ENCODE results near the gene ZFPM1.

ZFPM1 gene

DNA sequence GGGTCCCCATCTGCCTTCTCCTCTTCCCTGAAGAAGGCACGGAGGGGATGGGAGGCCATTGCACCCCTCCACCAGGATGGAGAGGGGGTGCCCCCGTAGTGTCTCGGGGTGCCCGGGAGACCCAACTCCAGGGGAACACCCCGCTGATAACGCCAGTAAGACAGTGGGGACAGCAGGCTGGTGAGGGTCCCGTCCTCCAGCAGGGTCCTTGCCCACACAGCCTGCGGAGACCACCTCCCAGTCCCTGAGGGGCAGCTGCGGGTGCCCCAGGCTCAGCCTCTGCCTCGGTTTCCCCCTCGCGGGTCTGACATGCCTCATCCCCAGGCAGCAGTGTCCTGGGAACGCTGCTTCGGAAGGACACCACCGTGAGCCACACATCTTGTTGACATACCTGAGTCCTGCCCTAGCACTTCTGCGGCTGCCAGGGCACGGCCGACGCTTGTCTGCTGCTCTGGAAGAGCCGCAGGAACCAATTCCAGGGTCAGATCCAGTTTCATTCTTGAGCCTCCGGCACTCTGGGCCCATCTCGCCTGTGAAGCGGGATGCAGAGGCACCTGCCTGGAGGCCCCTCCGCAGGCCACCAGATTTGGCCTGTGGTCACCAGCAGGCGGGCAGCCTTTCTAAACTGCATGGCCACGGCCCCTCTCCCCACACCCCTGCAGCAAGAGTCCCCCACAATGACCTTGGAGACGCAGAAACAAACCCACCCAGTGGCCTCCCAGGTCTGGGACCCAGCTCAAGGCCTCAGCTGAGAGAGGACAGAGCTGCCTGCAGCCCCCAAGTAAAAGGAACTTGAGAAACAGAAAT is 77.2 kb downstream of the ZFPM1 start:
- Histone ChIP-seq H3K4me1 (ENCODE audit: control insufficient read depth in 5 of 5, insufficient read depth in 5 of 5, low read length in 5 of 5) (peaks cover 2 to 47% (median 34%) of the 10 kb centered on the region in 5 donors), H3K27me3 (ENCODE audit: control insufficient read depth in 5 of 5, insufficient read depth in 4 of 5, low read length in 5 of 5) (peaks cover 0 to 18% (median 12%) of the 10 kb centered on the region in 5 donors), H3K27ac (ENCODE audit: low read depth, low read length) (no peak overlapping the region), H3K36me3 (ENCODE audit: control insufficient read depth in 5 of 5, insufficient read depth in 5 of 5, low read length in 5 of 5) (peaks cover 0 to 7% (median 0%) of the 10 kb centered on the region in 5 donors), H3K9me3 (ENCODE audit: control insufficient read depth in 5 of 5, low read length in 5 of 5) (no peaks in the 10 kb centered on the region), H3K9ac (ENCODE audit: low read length in 5 of 5) (no peak overlapping the region), H3K4me3 (ENCODE audit: low read depth in 1 of 5, low read length in 5 of 5) (no peak overlapping the region)

DNA sequence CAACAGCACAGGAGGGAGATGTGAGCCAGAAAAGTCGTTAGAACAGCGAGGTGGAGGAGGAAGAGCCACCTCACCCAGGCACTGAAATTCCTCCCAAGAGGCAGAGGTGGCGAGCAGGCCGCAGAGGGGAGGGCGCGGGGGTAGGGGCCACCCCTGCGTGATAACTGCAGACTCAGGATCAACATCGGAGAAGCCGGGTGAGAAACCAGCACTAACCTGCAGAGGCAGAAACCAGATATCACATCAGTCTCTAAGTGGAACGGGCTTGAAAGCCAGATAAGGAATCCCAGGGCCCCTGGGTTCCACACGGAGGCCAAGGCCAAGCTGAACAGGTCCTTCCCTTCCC is 77.8 kb downstream of the ZFPM1 start:
- no peak overlapping the region for H3K9ac ChIP-seq (ENCODE audit: low read length in 5 of 5)
- H3K4me3 ChIP-seq (ENCODE audit: low read depth in 1 of 5, low read length in 5 of 5) = no peak overlapping the region
- H3K27ac ChIP-seq (ENCODE audit: low read depth, low read length) = no peak overlapping the region
- H3K36me3 ChIP-seq (ENCODE audit: control insufficient read depth in 5 of 5, insufficient read depth in 5 of 5, low read length in 5 of 5) = peaks cover 0 to 7% (median 0%) of the 10 kb centered on the region in 5 donors
- no peaks in the 10 kb centered on the region for H3K9me3 ChIP-seq (ENCODE audit: control insufficient read depth in 5 of 5, low read length in 5 of 5)
- peaks cover 0 to 13% (median 10%) of the 10 kb centered on the region in 5 donors for H3K27me3 ChIP-seq (ENCODE audit: control insufficient read depth in 5 of 5, insufficient read depth in 4 of 5, low read length in 5 of 5)
- peaks cover 2 to 45% (median 32%) of the 10 kb centered on the region in 5 donors for H3K4me1 ChIP-seq (ENCODE audit: control insufficient read depth in 5 of 5, insufficient read depth in 5 of 5, low read length in 5 of 5)

DNA sequence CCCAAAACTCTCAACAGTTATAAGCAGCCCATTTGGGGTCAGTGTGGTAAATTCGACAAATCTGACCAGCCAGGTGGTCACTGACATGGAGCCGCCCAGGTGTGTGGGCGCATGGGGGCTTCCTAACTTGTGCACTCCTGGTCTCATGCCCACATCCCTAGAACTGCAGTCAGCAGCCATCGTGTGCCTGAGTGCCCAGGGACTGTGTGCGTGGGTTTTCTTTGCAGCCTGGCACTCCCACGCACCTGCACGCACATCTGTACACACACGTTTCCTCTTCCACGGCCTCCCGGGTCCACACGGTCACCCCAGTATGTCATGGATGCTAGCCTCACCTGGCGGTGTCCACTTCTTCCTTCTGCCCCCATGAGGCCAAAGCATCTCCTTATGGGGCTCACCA is 78.3 kb downstream of the ZFPM1 start:
- no peak overlapping the region for H3K27ac ChIP-seq (ENCODE audit: low read depth, low read length)
- peaks cover 0 to 7% (median 0%) of the 10 kb centered on the region in 5 donors for H3K36me3 ChIP-seq (ENCODE audit: control insufficient read depth in 5 of 5, insufficient read depth in 5 of 5, low read length in 5 of 5)
- no peak overlapping the region for H3K4me3 ChIP-seq (ENCODE audit: low read depth in 1 of 5, low read length in 5 of 5)
- peaks cover 0 to 8% (median 6%) of the 10 kb centered on the region in 5 donors for H3K27me3 ChIP-seq (ENCODE audit: control insufficient read depth in 5 of 5, insufficient read depth in 4 of 5, low read length in 5 of 5)
- H3K9ac ChIP-seq (ENCODE audit: low read length in 5 of 5) = no peak overlapping the region
- peaks cover 2 to 40% (median 26%) of the 10 kb centered on the region in 5 donors for H3K4me1 ChIP-seq (ENCODE audit: control insufficient read depth in 5 of 5, insufficient read depth in 5 of 5, low read length in 5 of 5)
- no peaks in the 10 kb centered on the region for H3K9me3 ChIP-seq (ENCODE audit: control insufficient read depth in 5 of 5, low read length in 5 of 5)

DNA sequence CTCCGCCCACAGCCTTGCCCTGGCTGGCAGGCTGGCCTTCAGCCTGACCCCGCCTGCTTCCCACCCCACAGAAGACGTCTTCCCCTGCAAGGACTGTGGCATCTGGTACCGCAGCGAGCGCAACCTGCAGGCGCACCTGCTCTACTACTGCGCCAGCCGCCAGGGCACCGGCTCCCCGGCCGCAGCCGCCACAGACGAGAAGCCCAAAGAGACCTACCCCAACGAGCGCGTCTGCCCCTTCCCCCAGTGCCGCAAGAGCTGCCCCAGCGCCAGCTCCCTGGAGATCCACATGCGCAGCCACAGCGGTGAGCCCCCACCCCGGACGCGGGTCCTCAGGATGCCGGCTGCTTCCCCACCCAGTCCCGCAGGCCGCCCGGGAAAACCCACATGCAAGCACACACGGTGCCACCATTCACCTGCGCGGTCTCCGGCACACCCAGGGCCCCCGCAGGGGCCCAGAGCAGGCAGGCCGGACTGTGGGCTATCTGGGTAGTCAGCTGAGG is 78.9 kb downstream of the ZFPM1 start:
- Histone ChIP-seq H3K27me3 (ENCODE audit: control insufficient read depth in 5 of 5, insufficient read depth in 4 of 5, low read length in 5 of 5) (peaks cover 0 to 6% (median 5%) of the 10 kb centered on the region in 5 donors), H3K9me3 (ENCODE audit: control insufficient read depth in 5 of 5, low read length in 5 of 5) (no peaks in the 10 kb centered on the region), H3K4me1 (ENCODE audit: control insufficient read depth in 5 of 5, insufficient read depth in 5 of 5, low read length in 5 of 5) (peaks cover 2 to 34% (median 25%) of the 10 kb centered on the region in 5 donors), H3K9ac (ENCODE audit: low read length in 5 of 5) (no peak overlapping the region), H3K27ac (ENCODE audit: low read depth, low read length) (no peak overlapping the region), H3K4me3 (ENCODE audit: low read depth in 1 of 5, low read length in 5 of 5) (no peak overlapping the region), H3K36me3 (ENCODE audit: control insufficient read depth in 5 of 5, insufficient read depth in 5 of 5, low read length in 5 of 5) (peaks cover 0 to 7% (median 0%) of the 10 kb centered on the region in 5 donors)

DNA sequence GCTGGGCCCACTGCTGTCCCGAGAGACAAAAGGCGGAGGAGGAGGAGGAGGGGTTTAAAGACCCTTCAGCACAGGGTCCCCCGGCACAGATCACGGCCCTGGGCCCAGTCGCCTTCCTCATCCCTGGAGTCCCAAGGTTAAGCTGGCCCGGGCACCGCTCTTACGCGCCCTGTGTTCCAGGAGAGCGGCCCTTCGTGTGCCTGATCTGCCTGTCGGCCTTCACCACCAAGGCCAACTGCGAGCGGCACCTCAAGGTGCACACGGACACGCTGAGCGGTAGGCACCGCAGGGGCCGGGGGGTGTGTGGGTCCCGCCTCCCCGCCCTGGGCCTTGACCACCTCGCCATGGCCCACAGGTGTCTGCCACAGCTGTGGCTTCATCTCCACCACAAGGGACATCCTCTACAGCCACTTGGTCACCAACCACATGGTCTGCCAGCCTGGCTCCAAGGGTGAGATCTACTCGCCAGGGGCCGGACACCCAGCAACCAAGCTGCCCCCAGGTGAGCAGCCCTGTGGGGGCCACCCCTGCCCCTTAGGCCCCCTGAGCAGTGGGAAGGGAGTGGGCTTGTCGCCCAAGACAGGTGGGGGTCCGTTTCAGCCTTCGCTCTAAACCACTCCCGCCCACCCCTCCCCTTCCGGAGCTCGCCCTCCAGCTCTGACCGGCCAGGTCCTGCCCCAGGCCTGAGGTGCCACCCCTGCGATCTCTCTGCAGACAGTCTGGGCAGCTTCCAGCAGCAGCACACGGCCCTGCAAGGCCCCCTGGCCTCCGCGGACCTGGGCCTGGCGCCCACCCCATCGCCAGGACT is 79.6 kb downstream of the ZFPM1 start:
- Histone ChIP-seq H3K27me3 (ENCODE audit: control insufficient read depth in 5 of 5, insufficient read depth in 4 of 5, low read length in 5 of 5) (peaks cover 0 to 5% (median 4%) of the 10 kb centered on the region in 5 donors), H3K27ac (ENCODE audit: low read depth, low read length) (no peak overlapping the region), H3K9me3 (ENCODE audit: control insufficient read depth in 5 of 5, low read length in 5 of 5) (no peaks in the 10 kb centered on the region), H3K4me3 (ENCODE audit: low read depth in 1 of 5, low read length in 5 of 5) (peak overlapping the region in 2 of 5 donors; percentile 43 to 57), H3K4me1 (ENCODE audit: control insufficient read depth in 5 of 5, insufficient read depth in 5 of 5, low read length in 5 of 5) (peaks cover 2 to 27% (median 20%) of the 10 kb centered on the region in 5 donors), H3K9ac (ENCODE audit: low read length in 5 of 5) (no peak overlapping the region), H3K36me3 (ENCODE audit: control insufficient read depth in 5 of 5, insufficient read depth in 5 of 5, low read length in 5 of 5) (peaks cover 0 to 7% (median 0%) of the 10 kb centered on the region in 5 donors)

DNA sequence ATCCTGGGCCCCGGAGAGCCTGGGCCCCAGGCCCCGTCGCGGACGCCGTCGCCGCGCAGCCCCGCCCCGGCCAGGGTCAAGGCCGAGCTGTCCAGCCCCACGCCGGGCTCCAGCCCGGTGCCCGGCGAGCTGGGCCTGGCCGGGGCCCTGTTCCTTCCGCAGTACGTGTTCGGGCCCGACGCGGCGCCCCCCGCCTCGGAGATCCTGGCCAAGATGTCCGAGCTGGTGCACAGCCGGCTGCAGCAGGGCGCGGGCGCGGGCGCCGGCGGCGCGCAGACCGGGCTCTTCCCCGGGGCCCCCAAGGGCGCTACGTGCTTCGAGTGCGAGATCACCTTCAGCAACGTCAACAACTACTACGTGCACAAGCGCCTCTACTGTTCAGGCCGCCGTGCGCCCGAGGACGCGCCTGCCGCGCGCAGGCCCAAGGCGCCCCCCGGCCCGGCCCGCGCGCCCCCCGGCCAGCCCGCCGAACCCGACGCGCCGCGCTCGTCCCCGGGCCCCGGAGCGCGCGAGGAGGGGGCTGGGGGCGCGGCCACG is 80.4 kb downstream of the ZFPM1 start:
- H3K9ac ChIP-seq (ENCODE audit: low read length in 5 of 5) = peak overlapping the region in 1 of 5 donors; percentile 11
- no peak overlapping the region for H3K27ac ChIP-seq (ENCODE audit: low read depth, low read length)
- H3K9me3 ChIP-seq (ENCODE audit: control insufficient read depth in 5 of 5, low read length in 5 of 5) = no peaks in the 10 kb centered on the region
- peaks cover 2 to 24% (median 18%) of the 10 kb centered on the region in 5 donors for H3K4me1 ChIP-seq (ENCODE audit: control insufficient read depth in 5 of 5, insufficient read depth in 5 of 5, low read length in 5 of 5)
- H3K4me3 ChIP-seq (ENCODE audit: low read depth in 1 of 5, low read length in 5 of 5) = peak overlapping the region in 4 of 5 donors; percentile 22 to 57 (median 42)
- peaks cover 0 to 7% (median 0%) of the 10 kb centered on the region in 5 donors for H3K36me3 ChIP-seq (ENCODE audit: control insufficient read depth in 5 of 5, insufficient read depth in 5 of 5, low read length in 5 of 5)
- H3K27me3 ChIP-seq (ENCODE audit: control insufficient read depth in 5 of 5, insufficient read depth in 4 of 5, low read length in 5 of 5) = peaks cover 4 to 10% (median 7%) of the 10 kb centered on the region in 5 donors

DNA sequence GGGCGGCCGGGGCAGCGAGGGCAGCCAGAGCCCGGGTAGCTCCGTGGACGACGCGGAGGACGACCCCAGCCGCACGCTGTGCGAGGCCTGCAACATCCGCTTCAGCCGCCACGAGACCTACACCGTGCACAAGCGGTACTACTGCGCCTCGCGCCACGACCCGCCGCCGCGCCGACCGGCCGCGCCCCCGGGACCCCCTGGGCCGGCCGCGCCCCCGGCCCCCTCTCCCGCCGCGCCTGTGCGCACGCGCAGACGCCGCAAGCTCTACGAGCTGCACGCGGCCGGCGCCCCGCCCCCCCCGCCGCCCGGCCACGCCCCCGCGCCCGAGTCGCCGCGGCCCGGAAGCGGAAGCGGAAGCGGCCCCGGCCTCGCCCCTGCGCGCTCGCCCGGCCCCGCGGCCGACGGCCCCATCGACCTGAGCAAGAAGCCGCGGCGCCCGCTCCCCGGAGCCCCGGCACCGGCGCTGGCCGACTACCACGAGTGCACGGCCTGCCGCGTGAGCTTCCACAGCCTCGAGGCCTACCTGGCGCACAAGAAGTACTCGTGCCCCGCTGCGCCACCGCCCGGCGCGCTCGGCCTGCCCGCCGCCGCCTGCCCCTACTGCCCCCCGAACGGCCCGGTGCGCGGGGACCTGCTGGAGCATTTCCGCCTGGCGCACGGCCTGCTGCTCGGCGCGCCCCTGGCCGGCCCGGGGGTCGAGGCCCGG is 81.0 kb downstream of the ZFPM1 start:
- H3K27me3 ChIP-seq (ENCODE audit: control insufficient read depth in 5 of 5, insufficient read depth in 4 of 5, low read length in 5 of 5) = peaks cover 8 to 16% (median 13%) of the 10 kb centered on the region in 5 donors
- H3K27ac ChIP-seq (ENCODE audit: low read depth, low read length) = no peak overlapping the region
- peak overlapping the region in 3 of 5 donors; percentile 53 to 62 (median 59) for H3K9ac ChIP-seq (ENCODE audit: low read length in 5 of 5)
- no peaks in the 10 kb centered on the region for H3K9me3 ChIP-seq (ENCODE audit: control insufficient read depth in 5 of 5, low read length in 5 of 5)
- peak overlapping the region in 4 of 5 donors; percentile 62 to 79 (median 71) for H3K4me3 ChIP-seq (ENCODE audit: low read depth in 1 of 5, low read length in 5 of 5)
- peaks cover 2 to 24% (median 18%) of the 10 kb centered on the region in 5 donors for H3K4me1 ChIP-seq (ENCODE audit: control insufficient read depth in 5 of 5, insufficient read depth in 5 of 5, low read length in 5 of 5)
- H3K36me3 ChIP-seq (ENCODE audit: control insufficient read depth in 5 of 5, insufficient read depth in 5 of 5, low read length in 5 of 5) = peaks cover 0 to 7% (median 0%) of the 10 kb centered on the region in 5 donors

DNA sequence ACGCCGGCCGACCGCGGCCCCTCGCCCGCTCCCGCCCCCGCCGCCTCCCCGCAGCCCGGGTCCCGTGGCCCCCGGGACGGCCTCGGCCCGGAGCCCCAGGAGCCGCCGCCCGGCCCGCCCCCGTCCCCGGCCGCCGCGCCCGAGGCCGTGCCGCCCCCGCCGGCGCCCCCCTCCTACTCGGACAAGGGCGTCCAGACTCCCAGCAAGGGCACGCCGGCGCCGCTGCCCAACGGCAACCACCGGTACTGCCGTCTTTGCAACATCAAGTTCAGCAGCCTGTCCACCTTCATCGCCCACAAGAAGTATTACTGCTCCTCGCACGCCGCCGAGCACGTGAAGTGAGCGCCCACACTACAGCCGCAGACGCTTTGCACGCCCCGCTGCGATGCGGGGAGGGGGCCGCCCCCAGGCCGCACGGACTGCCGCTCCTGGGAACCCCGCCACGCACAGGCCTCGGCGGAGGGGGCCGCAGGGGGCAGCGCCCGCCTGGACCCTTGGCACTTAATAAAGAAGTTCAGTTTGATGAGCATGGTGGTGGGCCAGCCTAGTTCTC is 81.6 kb downstream of the ZFPM1 start:
- Histone ChIP-seq H3K4me3 (ENCODE audit: low read depth in 1 of 5, low read length in 5 of 5) (peak overlapping the region in 4 of 5 donors; percentile 37 to 75 (median 67)), H3K27me3 (ENCODE audit: control insufficient read depth in 5 of 5, insufficient read depth in 4 of 5, low read length in 5 of 5) (peaks cover 15 to 22% (median 19%) of the 10 kb centered on the region in 5 donors), H3K9ac (ENCODE audit: low read length in 5 of 5) (peak overlapping the region in 3 of 5 donors; percentile 35 to 68 (median 53)), H3K36me3 (ENCODE audit: control insufficient read depth in 5 of 5, insufficient read depth in 5 of 5, low read length in 5 of 5) (peaks cover 0 to 5% (median 0%) of the 10 kb centered on the region in 5 donors), H3K4me1 (ENCODE audit: control insufficient read depth in 5 of 5, insufficient read depth in 5 of 5, low read length in 5 of 5) (peaks cover 2 to 24% (median 18%) of the 10 kb centered on the region in 5 donors), H3K9me3 (ENCODE audit: control insufficient read depth in 5 of 5, low read length in 5 of 5) (no peaks in the 10 kb centered on the region), H3K27ac (ENCODE audit: low read depth, low read length) (no peak overlapping the region)

All from subcutaneous abdominal adipose tissue (tissue), 5 donors.